ENCODE data around the gene ANO8. TPM values are rescaled to one million over a fixed set of nuclear protein-coding genes. Genes with fewer than 3 reads are reported as not detected.

ANO8 gene
- total and polyA plus RNA-seq, 2 donors (not counting 3 experiments of a cell fraction or from before 2014, with no cell fraction given) = 3.5 to 6.8 TPM

- ChIA-PET POLR2A (interaction anchor here (0.6 to 1.3 kb wide), 2 partner anchors 18 to 193 kb away, joined by 3 read pairs; partner anchors contain the start of gene DDA1), CTCF (interaction anchor here (0.5 to 2.5 kb wide), 7 partner anchors 10 to 870 kb away, joined by 3 to 16 read pairs (median 4); partner anchors contain the start of gene DDA1)
- H3K27me3 ChIP-seq (ENCODE audit: control insufficient read depth in 2 of 2, insufficient read depth in 2 of 2, low read length in 2 of 2) = peaks cover 4 to 19% of the 10 kb centered on the region in 2 experiments
- H4K20me1 ChIP-seq (replicated peaks; ENCODE audit: control insufficient read depth, extremely low read depth, insufficient read depth, low read length) = no peaks in the 10 kb centered on the region
- no peak for TF ChIP-seq POLR2A (IDR thresholded peaks at IDR 0.05; ENCODE audit: low read depth, low read length)
- no peak for TF ChIP-seq FOS (IDR thresholded peaks at IDR 0.05; ENCODE audit: borderline replicate concordance, insufficient read depth, low read length)
- TF ChIP-seq JUN (IDR thresholded peaks at IDR 0.05; ENCODE audit: borderline replicate concordance, insufficient read depth, insufficient read length, low read depth) = no peak
- intact Hi-C loops (cut with micrococcal nuclease) = no loop called here
- no peak overlapping the region for H3K4me2 ChIP-seq (ENCODE audit: insufficient read depth, low read length)
- peaks cover 10% of the 10 kb centered on the region for H3K4me1 ChIP-seq (ENCODE audit: control insufficient read depth, extremely low read depth, insufficient read depth, low read length)
- no peaks in the 10 kb centered on the region for H3K9me3 ChIP-seq (replicated peaks; ENCODE audit: control insufficient read depth, insufficient read depth, low read length)
- no peaks in the 10 kb centered on the region for H3K9me1 ChIP-seq (replicated peaks; ENCODE audit: control insufficient read depth, extremely low read depth, insufficient read depth, low read length)
- no peak overlapping the region for H3K27ac ChIP-seq (ENCODE audit: insufficient read depth, low read depth, low read length)
- H3K9ac ChIP-seq (replicated peaks; ENCODE audit: extremely low read depth, insufficient read depth, low read length) = no peak overlapping the region
- dilution Hi-C loops (cut with MboI; ENCODE audit: extremely low pct_ligation_motif_present, low sequenced_read_pairs) = no loop called here
- no peak overlapping the region for H2AFZ ChIP-seq (ENCODE audit: low read depth, low read length)
- no TSS peak for BruUV-seq (replicated peaks)
- no peaks in the 10 kb centered on the region for H3K36me3 ChIP-seq (ENCODE audit: control insufficient read depth in 2 of 2, extremely low read depth in 1 of 2, insufficient read depth in 2 of 2, low read length in 2 of 2)
- FAIRE-seq (no peak), DNase-seq (ENCODE audit: low read depth, low spot score) (no peak)
- H3K4me3 ChIP-seq (replicated peaks in 1 of 3; ENCODE audit: insufficient read depth in 1 of 3, low read depth in 1 of 3, low read length in 3 of 3) = no peak overlapping the region
- no peaks in the 10 kb centered on the region for H3K79me2 ChIP-seq (ENCODE audit: control insufficient read depth, insufficient read depth, low read length)
Observed at GRCh38 chr19:17327068-17327653, 7.5 kb downstream of the ANO8 start.

- dilution Hi-C loops (cut with MboI; ENCODE audit: extremely low pct_ligation_motif_present, low sequenced_read_pairs) = no loop called here
- no peak overlapping the region for H2AFZ ChIP-seq (ENCODE audit: low read depth, low read length)
Observed at GRCh38 chr19:17326595-17326966, 8.1 kb downstream of the ANO8 start.

More at GRCh38 chr19:17326595-17326966, 8.1 kb downstream of the ANO8 start:
- Histone ChIP-seq H4K20me1 (replicated peaks; ENCODE audit: control insufficient read depth, extremely low read depth, insufficient read depth, low read length) (no peaks in the 10 kb centered on the region), H3K9ac (replicated peaks; ENCODE audit: extremely low read depth, insufficient read depth, low read length) (no peak overlapping the region), H3K4me3 (replicated peaks in 1 of 3; ENCODE audit: insufficient read depth in 1 of 3, low read depth in 1 of 3, low read length in 3 of 3) (no peak overlapping the region), H3K27me3 (ENCODE audit: control insufficient read depth in 2 of 2, insufficient read depth in 2 of 2, low read length in 2 of 2) (peaks cover 4 to 19% of the 10 kb centered on the region in 2 experiments), H3K4me2 (ENCODE audit: insufficient read depth, low read length) (no peak overlapping the region), H3K9me1 (replicated peaks; ENCODE audit: control insufficient read depth, extremely low read depth, insufficient read depth, low read length) (no peaks in the 10 kb centered on the region), H3K79me2 (ENCODE audit: control insufficient read depth, insufficient read depth, low read length) (no peaks in the 10 kb centered on the region), H3K4me1 (ENCODE audit: control insufficient read depth, extremely low read depth, insufficient read depth, low read length) (peaks cover 10% of the 10 kb centered on the region), H3K27ac (ENCODE audit: insufficient read depth, low read depth, low read length) (no peak overlapping the region), H3K9me3 (replicated peaks; ENCODE audit: control insufficient read depth, insufficient read depth, low read length) (no peaks in the 10 kb centered on the region), H3K36me3 (ENCODE audit: control insufficient read depth in 2 of 2, extremely low read depth in 1 of 2, insufficient read depth in 2 of 2, low read length in 2 of 2) (no peaks in the 10 kb centered on the region)
- DNase-seq (ENCODE audit: low read depth, low spot score) (no peak), FAIRE-seq (no peak)
- ChIA-PET POLR2A (interaction anchor here (0.6 to 1.3 kb wide), 2 partner anchors 17 to 192 kb away, joined by 3 read pairs; partner anchors contain the start of gene DDA1), CTCF (interaction anchor here (0.5 to 2.5 kb wide), 6 partner anchors 9 to 871 kb away, joined by 3 to 16 read pairs (median 4); no protein-coding TSS in a partner anchor)
- TF ChIP-seq GATA2 (IDR thresholded peaks at IDR 0.05; ENCODE audit: insufficient read depth, insufficient read length, low read depth, low read length) = no peak
- TF ChIP-seq FOS (IDR thresholded peaks at IDR 0.05; ENCODE audit: borderline replicate concordance, insufficient read depth, low read length) = no peak
- TF ChIP-seq CTCF (IDR thresholded peaks at IDR 0.05; ENCODE audit: extremely low read depth in 1 of 2, insufficient read depth in 1 of 2, low read depth in 1 of 2, low read length in 2 of 2) = no peak
- no peak for TF ChIP-seq MYC (IDR thresholded peaks at IDR 0.05; ENCODE audit: low read depth, low read length)
- TF ChIP-seq, protein P1, sequence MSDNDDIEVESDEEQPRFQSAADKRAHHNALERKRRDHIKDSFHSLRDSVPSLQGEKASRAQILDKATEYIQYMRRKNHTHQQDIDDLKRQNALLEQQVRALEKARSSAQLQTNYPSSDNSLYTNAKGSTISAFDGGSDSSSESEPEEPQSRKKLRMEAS (IDR thresholded peaks at IDR 0.05; ENCODE audit: insufficient read depth, insufficient read length) = no peak
- TF ChIP-seq POLR2AphosphoS5 (IDR thresholded peaks at IDR 0.05; ENCODE audit: insufficient read depth, low read depth, low read length) = no peak
- no peak for TF ChIP-seq POLR2A (IDR thresholded peaks at IDR 0.05; ENCODE audit: low read depth, low read length)
- no peak for TF ChIP-seq EZH2 (IDR thresholded peaks at IDR 0.05; ENCODE audit: borderline replicate concordance, low read depth, low read length, severe bottlenecking)
- no peak for TF ChIP-seq JUN (IDR thresholded peaks at IDR 0.05; ENCODE audit: borderline replicate concordance, insufficient read depth, insufficient read length, low read depth)
- BruUV-seq (replicated peaks) = no TSS peak
- intact Hi-C loops (cut with micrococcal nuclease) = no loop called here

Data from endothelial cell of umbilical vein (primary cell).